Neuronal stem cell (in vitro differentiated cells): ENCODE data around the gene KIAA1958.
"Not testable (repeated sequence)": the region's sequence is repeated elsewhere in the genome, so short reads cannot be mapped to it uniquely, and the experiment has no call there.

Experiments used
- DNase-seq: peaks from one replicate; pipeline ENCODE4 v3.0.0-alpha.2; 2013; ENCODE audit warnings: low spot score
- H2AFZ ChIP-seq: one replicate; pipeline ENCODE4 v1.6.1; 2013; ENCODE audit warnings: mild to moderate bottlenecking, low read length, inconsistent platforms
- H2AK5ac ChIP-seq: 2 replicates; pipeline ENCODE4 v1.6.1; 2013; ENCODE audit warnings: low read depth, mild to moderate bottlenecking, inconsistent platforms, low read length, moderate library complexity, mixed read lengths
- H2BK120ac ChIP-seq: 2 replicates; pipeline ENCODE4 v1.6.1; 2013; ENCODE audit warnings: low read depth, mild to moderate bottlenecking, inconsistent platforms, low read length, moderate library complexity, mixed read lengths
- H2BK12ac ChIP-seq: one replicate; pipeline ENCODE4 v1.6.1; 2013; ENCODE audit warnings: low read length, inconsistent platforms
- H2BK15ac ChIP-seq: 2 replicates; pipeline ENCODE4 v1.6.1; 2013; ENCODE audit warnings: mild to moderate bottlenecking, low read length, inconsistent platforms, mixed read lengths
- H2BK5ac ChIP-seq: one replicate; pipeline ENCODE4 v1.6.1; 2013; ENCODE audit warnings: inconsistent platforms, mild to moderate bottlenecking, low read length, moderate library complexity
- H3K14ac ChIP-seq: one replicate; pipeline ENCODE4 v1.6.1; 2013; ENCODE audit warnings: low read length, inconsistent platforms
- H3K18ac ChIP-seq: 2 replicates; pipeline ENCODE4 v1.6.1; 2013; ENCODE audit warnings: low read length, inconsistent platforms
- H3K23ac ChIP-seq: 2 replicates; pipeline ENCODE4 v1.6.1; 2013; ENCODE audit warnings: low read depth, mild to moderate bottlenecking, mixed read lengths, low read length, inconsistent platforms; ENCODE audit not compliant: poor library complexity
- H3K27ac ChIP-seq: replicated peaks from 3 replicates; pipeline ENCODE4 v1.5.1; 2013; ENCODE audit warnings: low read length, inconsistent platforms
- H3K27me3 ChIP-seq, 3 experiments: 2 replicates each; pipeline ENCODE4 v1.6.1; 2013; ENCODE audit warnings: low read length in 3 of 3, mild to moderate bottlenecking in 2 of 3, inconsistent platforms in 1 of 3, low read depth in 1 of 3, mixed read lengths in 1 of 3, moderate library complexity in 1 of 3; ENCODE audit not compliant: control insufficient read depth in 3 of 3, insufficient read depth in 3 of 3
- H3K36me3 ChIP-seq, 2 donors: replicated peaks in 1 of 2; 2 replicates each; pipeline ENCODE4 v1.6.1; 2013; ENCODE audit warnings: low read length in 2 of 2; ENCODE audit not compliant: control insufficient read depth in 2 of 2, insufficient read depth in 2 of 2
- H3K4ac ChIP-seq: 2 replicates; pipeline ENCODE4 v1.6.1; 2013; ENCODE audit warnings: inconsistent platforms, mild to moderate bottlenecking, low read length, moderate library complexity
- H3K4me1 ChIP-seq, 2 donors: 1 replicate in 1 of 2; 2 replicates in 1 of 2; pipeline ENCODE4 v1.6.1; 2013; ENCODE audit warnings: low read length in 2 of 2, low read depth in 1 of 2; ENCODE audit not compliant: control insufficient read depth in 2 of 2, insufficient read depth in 1 of 2
- H3K4me2 ChIP-seq: one replicate; pipeline ENCODE4 v1.6.1; 2013; ENCODE audit warnings: mild to moderate bottlenecking, low read length, inconsistent platforms; ENCODE audit not compliant: insufficient read depth, poor library complexity, severe bottlenecking
- H3K4me3 ChIP-seq, 2 donors: 2 replicates each; pipeline ENCODE4 v1.5.1; 2013; ENCODE audit warnings: low read length in 2 of 2, mild to moderate bottlenecking in 2 of 2, inconsistent platforms in 1 of 2, moderate library complexity in 1 of 2
- H3K79me1 ChIP-seq: one replicate; pipeline ENCODE4 v1.6.1; 2013; ENCODE audit warnings: low read depth, mild to moderate bottlenecking, inconsistent platforms, low read length, moderate library complexity
- H3K9ac ChIP-seq: one replicate; pipeline ENCODE4 v1.6.1; 2013; ENCODE audit warnings: mild to moderate bottlenecking, low read depth, low read length, inconsistent platforms; ENCODE audit not compliant: poor library complexity
- H3K9me3 ChIP-seq, 2 donors: replicated peaks in 1 of 2; 2 replicates each; pipeline versions ENCODE3 to v1.6.1; 2013; ENCODE audit warnings: low read length in 2 of 2, mild to moderate bottlenecking in 2 of 2, inconsistent platforms in 1 of 2, low read depth in 1 of 2, mixed read lengths in 1 of 2, moderate library complexity in 1 of 2; ENCODE audit not compliant: control insufficient read depth in 2 of 2, insufficient read depth in 1 of 2
- H4K8ac ChIP-seq: one replicate; pipeline ENCODE4 v1.6.1; 2013; ENCODE audit warnings: low read depth, mild to moderate bottlenecking, inconsistent platforms, low read length, moderate library complexity
- H4K91ac ChIP-seq: one replicate; pipeline ENCODE4 v1.6.1; 2013; ENCODE audit warnings: low read length, low read depth, mild to moderate bottlenecking, inconsistent platforms; ENCODE audit not compliant: poor library complexity
- WGBS, 2 donors: extraction: QIAGEN DNeasy Blood & Tissue Kit; methylation state at CpG; one replicate each; pipeline ENCODE4 v1.1.7; 2013; ENCODE audit warnings: missing lambda C conversion rate in 2 of 2, mixed read lengths in 1 of 2; ENCODE audit not compliant: insufficient read length in 2 of 2, insufficient replicate concordance in 1 of 2; ENCODE audit errors: extremely low coverage in 2 of 2; 5-methylcytosine and 5-hydroxymethylcytosine counted together

KIAA1958 gene

GRCh38 chr9:112508377-112508776 is 21.8 kb downstream of the KIAA1958 start:
- Histone ChIP-seq H3K9me3 (peaks cover 0 to 11% of the 10 kb centered on the region in 2 donors), H4K91ac (no peak overlapping the region), H2BK15ac (no peak overlapping the region), H3K4me2 (no peak overlapping the region), H3K18ac (no peak overlapping the region), H3K4me3 (no peak overlapping the region), H3K27me3 (no peaks in the 10 kb centered on the region), H2BK5ac (no peak overlapping the region), H3K23ac (no peak overlapping the region), H3K27ac (no peak overlapping the region), H3K4me1 (peaks cover 0 to 6% of the 10 kb centered on the region in 2 donors), H4K8ac (no peak overlapping the region), H3K79me1 (peaks cover 4% of the 10 kb centered on the region), H3K14ac (no peak overlapping the region), H2AFZ (no peak overlapping the region), H3K4ac (no peak overlapping the region), H2AK5ac (no peak overlapping the region), H2BK120ac (no peak overlapping the region), H2BK12ac (no peak overlapping the region), H3K9ac (no peak overlapping the region), H3K36me3 (peaks cover 2 to 11% of the 10 kb centered on the region in 2 donors)
- no peak for DNase-seq
- no CpG with 5 or more reads among the region's 2 CpGs for WGBS, 2 donors

- not testable (repeated sequence) for H3K27ac ChIP-seq, H2BK5ac ChIP-seq, H3K4me2 ChIP-seq, H2AK5ac ChIP-seq, H3K9ac ChIP-seq, H3K4me3 ChIP-seq, H2AFZ ChIP-seq, H3K14ac ChIP-seq, H3K4ac ChIP-seq, H2BK120ac ChIP-seq, H2BK15ac ChIP-seq, H4K91ac ChIP-seq, H3K9me3 ChIP-seq, DNase-seq, H3K18ac ChIP-seq, H2BK12ac ChIP-seq, H4K8ac ChIP-seq, H3K23ac ChIP-seq, H3K27me3 ChIP-seq, H3K4me1 ChIP-seq, H3K79me1 ChIP-seq, H3K36me3 ChIP-seq
- WGBS, 2 donors: no CpG with 5 or more reads among the region's 4 CpGs
Measured at GRCh38 chr9:112512377-112512776, 25.8 kb downstream of the KIAA1958 start.

GRCh38 chr9:112516769-112517168 is 30.1 kb downstream of the KIAA1958 start:
- Histone ChIP-seq H3K18ac (no peak overlapping the region), H2BK15ac (no peak overlapping the region), H3K9ac (no peak overlapping the region), H4K91ac (no peak overlapping the region), H3K4ac (no peak overlapping the region), H4K8ac (no peak overlapping the region), H3K9me3 (peaks cover 0 to 12% of the 10 kb centered on the region in 2 donors), H2AFZ (no peak overlapping the region), H3K14ac (no peak overlapping the region), H2BK12ac (no peak overlapping the region), H3K36me3 (peaks cover 0 to 9% of the 10 kb centered on the region in 2 donors), H3K27me3 (no peaks in the 10 kb centered on the region), H3K79me1 (no peaks in the 10 kb centered on the region), H2BK5ac (no peak overlapping the region), H3K27ac (no peak overlapping the region), H3K23ac (no peak overlapping the region), H3K4me2 (no peak overlapping the region), H3K4me3 (no peak overlapping the region), H3K4me1 (no peaks in the 10 kb centered on the region), H2BK120ac (no peak overlapping the region), H2AK5ac (no peak overlapping the region)
- WGBS, 2 donors: no CpG with 5 or more reads among the region's 2 CpGs
- no peak for DNase-seq

- Histone ChIP-seq H2BK120ac (no peak overlapping the region), H3K27me3 (no peaks in the 10 kb centered on the region), H3K36me3 (peaks cover 0 to 9% of the 10 kb centered on the region in 2 donors), H4K91ac (no peak overlapping the region), H3K18ac (no peak overlapping the region), H2BK5ac (no peak overlapping the region), H2AFZ (no peak overlapping the region), H3K27ac (no peak overlapping the region), H3K23ac (no peak overlapping the region), H3K4me3 (no peak overlapping the region), H3K4me2 (no peak overlapping the region), H2AK5ac (no peak overlapping the region), H3K4ac (no peak overlapping the region), H3K14ac (no peak overlapping the region), H3K79me1 (no peaks in the 10 kb centered on the region), H3K4me1 (no peaks in the 10 kb centered on the region), H2BK15ac (no peak overlapping the region), H3K9ac (no peak overlapping the region), H4K8ac (no peak overlapping the region), H2BK12ac (no peak overlapping the region), H3K9me3 (peaks cover 0 to 9% of the 10 kb centered on the region in 2 donors)
- DNase-seq: no peak
- WGBS, 2 donors: no CpG with 5 or more reads among the region's 1 CpG
Measured at GRCh38 chr9:112520069-112520468, 33.4 kb downstream of the KIAA1958 start.
